GM12878 (cell line): ENCODE data around the gene HOXA2.

Source experiments
- ETV6 ChIP-seq, 2 experiments: fragments of 450-650 bp in 1 of 2; IDR thresholded peaks in 1 of 2; conservative IDR thresholded peaks in 1 of 2; 2 replicates each; pipeline ENCODE4 v1.6.1; 2014; ENCODE audit warnings: antibody characterized with exemption in 1 of 2, borderline replicate concordance in 1 of 2, low read depth in 1 of 2, mild to moderate bottlenecking in 1 of 2, moderate library complexity in 1 of 2
- RAD21 ChIP-seq: IDR thresholded peaks from 2 replicates; pipeline ENCODE4 v1.6.1; 2011; ENCODE audit warnings: mild to moderate bottlenecking, low read depth, low read length, moderate library complexity; ENCODE audit not compliant: insufficient read depth
- TF ChIP-seq, protein P1 (sequence below), 3 experiments: IDR thresholded peaks in 2 of 3; conservative IDR thresholded peaks in 1 of 3; 2 replicates each; pipeline ENCODE4 v1.5.1; 2011; ENCODE audit warnings: low read depth in 3 of 3, low read length in 3 of 3, mild to moderate bottlenecking in 3 of 3, control low read depth in 2 of 3, moderate library complexity in 2 of 3, inconsistent platforms in 1 of 3, mixed read lengths in 1 of 3; ENCODE audit not compliant: control insufficient read depth in 2 of 3, insufficient read depth in 1 of 3; ENCODE audit errors: extremely low read depth in 1 of 3

DNA sequence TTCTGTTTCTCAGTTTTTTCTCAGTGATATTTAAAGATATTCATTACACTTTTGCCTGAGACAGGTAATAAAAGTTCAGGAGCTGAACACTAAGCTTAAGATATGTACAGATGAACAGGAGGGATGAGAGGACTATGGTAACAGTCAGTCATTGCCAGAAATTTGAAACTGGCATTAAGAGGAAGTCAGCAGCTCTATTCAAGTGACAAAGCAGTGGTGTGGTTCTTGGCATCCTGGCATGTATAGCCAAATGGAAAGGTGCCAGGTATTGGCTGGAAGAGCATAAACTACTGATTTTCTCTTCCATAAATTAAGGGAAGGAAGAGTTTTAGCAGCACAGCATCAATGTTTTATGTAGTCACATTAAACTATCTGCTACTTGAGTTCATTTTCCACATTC is 29.4 kb downstream of the HOXA2 start:
- TF ChIP-seq, protein P1, sequence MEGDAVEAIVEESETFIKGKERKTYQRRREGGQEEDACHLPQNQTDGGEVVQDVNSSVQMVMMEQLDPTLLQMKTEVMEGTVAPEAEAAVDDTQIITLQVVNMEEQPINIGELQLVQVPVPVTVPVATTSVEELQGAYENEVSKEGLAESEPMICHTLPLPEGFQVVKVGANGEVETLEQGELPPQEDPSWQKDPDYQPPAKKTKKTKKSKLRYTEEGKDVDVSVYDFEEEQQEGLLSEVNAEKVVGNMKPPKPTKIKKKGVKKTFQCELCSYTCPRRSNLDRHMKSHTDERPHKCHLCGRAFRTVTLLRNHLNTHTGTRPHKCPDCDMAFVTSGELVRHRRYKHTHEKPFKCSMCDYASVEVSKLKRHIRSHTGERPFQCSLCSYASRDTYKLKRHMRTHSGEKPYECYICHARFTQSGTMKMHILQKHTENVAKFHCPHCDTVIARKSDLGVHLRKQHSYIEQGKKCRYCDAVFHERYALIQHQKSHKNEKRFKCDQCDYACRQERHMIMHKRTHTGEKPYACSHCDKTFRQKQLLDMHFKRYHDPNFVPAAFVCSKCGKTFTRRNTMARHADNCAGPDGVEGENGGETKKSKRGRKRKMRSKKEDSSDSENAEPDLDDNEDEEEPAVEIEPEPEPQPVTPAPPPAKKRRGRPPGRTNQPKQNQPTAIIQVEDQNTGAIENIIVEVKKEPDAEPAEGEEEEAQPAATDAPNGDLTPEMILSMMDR (IDR thresholded peaks at IDR 0.05 in 2 of 3, conservative IDR thresholded peaks at IDR 0.05 in 1 of 3; ENCODE audit: control insufficient read depth in 2 of 3, extremely low read depth in 1 of 3, insufficient read depth in 1 of 3, low read depth in 3 of 3, low read length in 3 of 3): no peak
- TF ChIP-seq RAD21 (no peak), ETV6 (conservative IDR thresholded peaks at IDR 0.05 in 1 of 2, IDR thresholded peaks at IDR 0.05 in 1 of 2; ENCODE audit: borderline replicate concordance in 1 of 2, low read depth in 1 of 2) (no peak)
